BLaER1 treated with 17β-estradiol and CSF1 and Interleukin-3, amounts not matched to agents 10 nM and 100 nM (cell line): ENCODE results near the gene KCNA10.
"Not testable (repeated sequence)": the region's sequence is repeated elsewhere in the genome, so short reads cannot be mapped to it uniquely, and the experiment has no call there.

Experiments
- H3K27ac ChIP-seq, 11 experiments: shearing (Covaris generic); formaldehyde crosslinking; 2 replicates each; pipeline ENCODE4 v1.8.1; 2022
- H3K27me3 ChIP-seq, 11 experiments: shearing (Covaris generic); formaldehyde crosslinking; 2 replicates each; pipeline ENCODE4 v1.8.1; 2022
- H3K36me3 ChIP-seq, 11 experiments: shearing (Covaris generic); formaldehyde crosslinking; 2 replicates each; pipeline ENCODE4 v1.8.1; 2022
- H3K4me1 ChIP-seq, 10 experiments: shearing (Covaris generic); formaldehyde crosslinking; 2 replicates each; pipeline ENCODE4 v1.8.1; 2022
- H3K4me2 ChIP-seq, 11 experiments: shearing (Covaris generic); formaldehyde crosslinking; 2 replicates each; pipeline ENCODE4 v1.8.1; 2022
- H3K4me3 ChIP-seq, 10 experiments: shearing (Covaris generic); formaldehyde crosslinking; 2 replicates each; pipeline ENCODE4 v1.8.1; 2022
- H3K9ac ChIP-seq, 11 experiments: shearing (Covaris generic); formaldehyde crosslinking; 2 replicates each; pipeline ENCODE4 v1.8.1; 2022
- H3K9me3 ChIP-seq, 11 experiments: shearing (Covaris generic); formaldehyde crosslinking; replicated peaks in 1 of 11; 2 replicates each; pipeline ENCODE4 v1.8.1; 2022
- H4K20me1 ChIP-seq, 11 experiments: shearing (Covaris generic); formaldehyde crosslinking; 2 replicates each; pipeline ENCODE4 v1.8.1; 2022
- Cebpa-rat ChIP-seq, 11 experiments: shearing (Covaris generic); IDR thresholded peaks; 2 replicates each; pipeline ENCODE4 v1.8.1; 2022

The KCNA10 gene

DNA sequence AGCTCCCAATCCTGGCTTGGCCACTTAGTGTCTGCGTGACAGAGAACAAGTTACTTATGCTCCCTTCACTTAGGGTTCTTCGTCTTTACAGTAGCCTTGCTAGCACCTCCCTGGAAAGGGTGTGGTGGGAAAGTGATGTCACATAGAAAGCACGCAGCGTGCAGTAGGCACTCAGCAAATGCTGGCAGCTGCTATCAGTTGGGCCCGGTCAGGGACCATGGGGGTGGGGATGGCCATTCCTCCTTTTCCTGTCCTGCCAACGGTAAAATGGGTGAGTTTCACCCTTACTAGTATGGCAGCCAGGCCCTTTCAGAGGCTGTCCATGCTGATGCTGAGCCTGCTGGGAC is 6.2 kb upstream of the KCNA10 start:
- peaks cover 0 to 10% (median 0%) of the 10 kb centered on the region in 11 experiments; a peak in 2 of 22 replicates for H4K20me1 ChIP-seq
- H3K4me2 ChIP-seq: no peak overlapping the region
- H3K9ac ChIP-seq: no peak overlapping the region
- H3K4me1 ChIP-seq: peaks cover 0 to 9% (median 5%) of the 10 kb centered on the region in 10 experiments; a peak in 10 of 20 replicates
- H3K27me3 ChIP-seq: no peaks in the 10 kb centered on the region
- no peaks in the 10 kb centered on the region for H3K9me3 ChIP-seq
- H3K36me3 ChIP-seq: no peaks in the 10 kb centered on the region
- TF ChIP-seq Cebpa-rat (IDR thresholded peaks at IDR 0.05): no peak
- no peak overlapping the region for H3K4me3 ChIP-seq
- no peak overlapping the region for H3K27ac ChIP-seq

DNA sequence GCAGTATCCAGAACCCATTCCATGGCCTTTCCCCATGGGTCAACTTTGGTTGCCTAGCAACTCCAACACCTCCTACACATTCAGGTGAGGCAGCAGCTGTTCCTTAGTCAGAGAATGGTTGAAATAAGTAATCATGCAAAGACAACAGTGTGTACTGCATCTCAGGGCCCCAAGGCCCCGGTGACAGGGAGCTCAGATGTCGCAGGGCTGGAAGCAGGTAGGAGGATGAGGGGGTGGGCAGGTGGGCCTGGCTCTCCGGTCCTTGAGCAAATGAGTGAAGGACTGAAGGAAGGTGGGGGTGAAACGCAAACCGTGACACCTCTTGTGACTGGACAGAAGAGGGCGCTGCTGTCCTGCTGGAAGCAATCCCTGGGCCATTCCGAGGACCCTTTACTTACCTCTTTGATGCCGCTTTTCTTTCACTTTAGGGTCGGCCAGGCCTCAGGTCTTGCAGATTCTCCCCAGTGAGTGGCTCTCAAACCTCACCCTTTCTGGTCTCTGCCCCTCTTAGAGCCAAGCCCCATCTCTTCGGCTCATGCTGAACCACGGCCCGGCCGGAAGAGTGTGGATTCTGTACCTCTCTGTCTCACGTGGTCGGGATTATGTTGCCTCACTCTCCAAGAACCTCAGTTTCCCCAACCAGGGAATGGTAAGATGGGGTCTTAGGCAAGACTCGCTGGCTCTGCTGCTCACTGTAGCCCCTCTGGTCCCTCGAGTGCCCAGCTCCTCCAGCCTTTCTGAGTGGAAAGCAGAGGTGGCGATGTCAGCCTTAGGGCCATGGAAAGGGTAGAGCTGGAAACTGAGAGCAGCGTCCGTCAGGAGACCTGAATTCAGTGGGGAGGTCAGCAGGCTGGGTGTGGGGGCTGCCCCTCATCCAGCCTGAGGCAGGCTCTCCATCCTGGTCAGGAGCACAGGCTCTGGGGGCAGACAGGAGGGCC is 5.6 kb upstream of the KCNA10 start:
- Histone ChIP-seq H3K27me3 (no peaks in the 10 kb centered on the region), H3K4me3 (no peak overlapping the region), H3K9ac (peak overlapping the region in 1 of 11 experiments; percentile 21; a peak in 1 of 22 replicates), H3K4me1 (peaks cover 0 to 11% (median 0%) of the 10 kb centered on the region in 10 experiments; a peak in 6 of 20 replicates), H3K27ac (no peak overlapping the region), H3K9me3 (no peaks in the 10 kb centered on the region), H3K4me2 (peak overlapping the region in 8 of 11 experiments; percentile 2 to 62 (median 30); a peak in 12 of 22 replicates), H3K36me3 (no peaks in the 10 kb centered on the region), H4K20me1 (peaks cover 0 to 10% (median 0%) of the 10 kb centered on the region in 11 experiments; a peak in 2 of 22 replicates)
- no peak for TF ChIP-seq Cebpa-rat (IDR thresholded peaks at IDR 0.05)

DNA sequence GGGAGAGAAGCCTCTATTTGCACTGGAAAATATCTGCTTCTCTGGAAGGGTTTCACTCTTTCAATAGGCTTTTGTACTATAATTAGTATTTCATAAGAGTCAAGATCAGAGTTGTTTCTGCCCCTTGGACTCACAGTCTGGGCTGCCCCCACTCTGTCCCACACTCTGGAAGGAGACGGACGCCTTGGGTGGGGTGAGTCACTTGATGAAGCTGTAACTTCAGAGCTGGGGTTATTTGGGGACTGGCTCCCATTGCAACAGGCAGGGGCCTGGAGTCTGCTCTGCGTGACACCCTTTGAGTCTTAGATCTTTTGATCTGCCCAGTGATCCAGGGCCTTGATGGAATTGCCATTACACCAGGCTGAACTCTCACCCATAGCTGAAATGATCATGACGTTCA is 4.0 kb upstream of the KCNA10 start:
- Histone ChIP-seq H3K27me3 (no peaks in the 10 kb centered on the region), H3K4me2 (no peak overlapping the region)

DNA sequence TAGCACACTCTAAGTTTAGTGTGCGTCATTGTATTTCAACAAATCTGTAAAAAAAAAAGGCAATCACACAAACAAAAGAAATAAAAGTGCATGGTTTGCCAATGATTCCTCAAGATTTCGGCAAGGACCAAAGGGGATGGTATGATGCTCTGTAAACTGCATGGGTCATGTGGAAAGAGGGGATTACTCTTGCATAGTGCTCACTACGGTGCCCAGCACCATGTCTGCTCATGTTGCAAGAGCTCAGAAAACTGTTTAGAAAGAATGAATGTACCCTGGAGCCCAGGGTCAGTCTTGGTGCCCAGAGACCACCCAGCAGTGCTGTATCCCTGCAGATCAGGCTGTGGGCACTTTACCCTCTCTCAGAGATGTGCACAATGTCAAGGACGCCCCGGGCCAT is 3.6 kb upstream of the KCNA10 start:
- Histone ChIP-seq H3K36me3 (no peaks in the 10 kb centered on the region), H3K9me3 (no peaks in the 10 kb centered on the region), H3K27ac (no peak overlapping the region), H3K27me3 (no peaks in the 10 kb centered on the region), H3K9ac (no peak overlapping the region), H3K4me3 (no peak overlapping the region), H3K4me2 (no peak overlapping the region), H4K20me1 (peaks cover 0 to 10% (median 0%) of the 10 kb centered on the region in 11 experiments; a peak in 2 of 22 replicates), H3K4me1 (peaks cover 0 to 11% (median 0%) of the 10 kb centered on the region in 10 experiments; a peak in 6 of 20 replicates)
- no peak for TF ChIP-seq Cebpa-rat (IDR thresholded peaks at IDR 0.05)

More for the DNA sequence above, 4.0 kb upstream of the KCNA10 start:
- Histone ChIP-seq H3K4me1 (peaks cover 0 to 11% (median 0%) of the 10 kb centered on the region in 10 experiments; a peak in 6 of 20 replicates), H3K27ac (no peak overlapping the region), H3K9ac (no peak overlapping the region; a peak in 1 of 22 replicates), H4K20me1 (peaks cover 0 to 10% (median 0%) of the 10 kb centered on the region in 11 experiments; a peak in 2 of 22 replicates), H3K4me3 (no peak overlapping the region), H3K36me3 (no peaks in the 10 kb centered on the region), H3K9me3 (no peaks in the 10 kb centered on the region)
- TF ChIP-seq Cebpa-rat (IDR thresholded peaks at IDR 0.05): no peak

DNA sequence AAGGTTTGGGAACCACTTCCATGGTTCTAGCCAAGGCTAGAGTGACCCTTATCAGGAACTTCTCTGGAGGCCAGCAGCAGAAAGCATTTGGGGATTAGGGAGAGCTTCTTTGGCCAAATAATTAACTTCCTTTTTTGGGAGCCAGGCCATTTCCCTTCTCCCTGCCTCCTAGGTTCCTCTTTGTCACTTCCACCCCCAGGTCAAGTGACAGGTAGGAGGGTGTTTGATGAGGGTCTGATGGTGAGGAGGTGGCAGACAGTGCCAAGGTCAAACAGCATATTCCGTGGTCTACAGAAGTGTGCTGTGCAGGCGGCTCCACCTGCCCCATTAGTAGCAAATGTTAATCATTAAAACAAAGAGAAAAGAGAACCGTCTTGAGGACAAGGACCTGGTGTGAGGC is 1.9 kb upstream of the KCNA10 start:
- H3K4me2 ChIP-seq: peak overlapping the region in 3 of 11 experiments; percentile 15 to 54 (median 41); a peak in 4 of 22 replicates
- H3K9ac ChIP-seq: no peak overlapping the region
- H3K4me1 ChIP-seq: peaks cover 0 to 11% (median 0%) of the 10 kb centered on the region in 10 experiments; a peak in 6 of 20 replicates
- no peak for TF ChIP-seq Cebpa-rat (IDR thresholded peaks at IDR 0.05)
- no peak overlapping the region for H3K4me3 ChIP-seq
- no peak overlapping the region for H3K27ac ChIP-seq
- H4K20me1 ChIP-seq: peaks cover 0 to 10% (median 0%) of the 10 kb centered on the region in 11 experiments; a peak in 1 of 22 replicates
- no peaks in the 10 kb centered on the region for H3K27me3 ChIP-seq
- no peaks in the 10 kb centered on the region for H3K9me3 ChIP-seq
- H3K36me3 ChIP-seq: no peaks in the 10 kb centered on the region

DNA sequence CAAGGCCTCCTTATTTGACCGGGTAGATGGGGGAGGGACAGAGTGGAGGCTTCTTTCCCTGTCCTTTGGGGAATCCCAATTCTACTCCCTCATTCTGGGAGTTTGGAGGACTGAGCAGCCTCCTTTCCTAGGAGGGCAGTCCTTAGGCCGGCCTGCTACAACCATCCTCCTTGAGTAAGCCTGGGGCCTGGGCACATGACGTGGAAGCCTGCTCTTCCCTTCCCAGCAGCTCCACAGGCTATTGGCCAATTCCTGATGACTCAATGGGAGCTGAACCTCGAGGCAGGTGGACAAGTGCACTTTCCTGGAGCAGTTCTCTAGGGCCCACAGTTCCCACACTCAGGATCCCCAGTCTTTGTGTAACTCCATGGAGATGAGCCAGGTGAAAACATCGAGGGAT is 3.1 kb downstream of the KCNA10 start:
- Histone ChIP-seq H3K36me3 (no peaks in the 10 kb centered on the region), H3K4me2 (no peak overlapping the region), H3K27me3 (no peaks in the 10 kb centered on the region), H3K9ac (no peak overlapping the region), H3K4me3 (no peak overlapping the region), H4K20me1 (no peaks in the 10 kb centered on the region), H3K4me1 (peaks cover 12 to 19% (median 16%) of the 10 kb centered on the region in 10 experiments), H3K9me3 (peaks cover 0 to 11% (median 0%) of the 10 kb centered on the region in 11 experiments; a peak in 4 of 22 replicates), H3K27ac (no peak overlapping the region)
- TF ChIP-seq Cebpa-rat (IDR thresholded peaks at IDR 0.05): no peak

DNA sequence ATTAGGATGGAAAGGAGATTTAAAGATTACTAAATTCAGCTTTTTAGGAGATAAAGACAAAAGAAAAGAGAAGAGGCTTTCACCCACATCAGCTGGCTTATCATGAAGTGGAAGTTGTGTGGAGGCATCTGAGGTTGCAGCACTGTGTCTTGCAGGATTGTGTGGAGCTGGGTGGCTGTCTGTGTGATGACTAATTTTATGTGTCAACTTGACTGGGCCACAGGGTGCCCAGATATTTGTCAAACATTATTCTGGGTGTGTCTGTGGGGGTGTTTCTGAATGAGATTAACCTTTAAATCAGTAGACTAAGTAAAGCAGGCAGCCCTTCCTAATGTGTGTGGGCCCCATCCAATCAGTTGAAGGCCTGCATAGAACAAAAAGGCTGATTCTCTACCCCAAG is 3.9 kb downstream of the KCNA10 start:
- Histone ChIP-seq H3K4me3 (no peak overlapping the region), H3K27me3 (no peaks in the 10 kb centered on the region), H3K27ac (no peak overlapping the region), H3K4me2 (no peak overlapping the region), H3K9me3 (peaks cover 0 to 11% (median 0%) of the 10 kb centered on the region in 11 experiments; a peak in 4 of 22 replicates), H3K9ac (no peak overlapping the region), H3K36me3 (no peaks in the 10 kb centered on the region), H4K20me1 (no peaks in the 10 kb centered on the region), H3K4me1 (peaks cover 9 to 16% (median 14%) of the 10 kb centered on the region in 10 experiments; a peak in 19 of 20 replicates)
- no peak for TF ChIP-seq Cebpa-rat (IDR thresholded peaks at IDR 0.05)

DNA sequence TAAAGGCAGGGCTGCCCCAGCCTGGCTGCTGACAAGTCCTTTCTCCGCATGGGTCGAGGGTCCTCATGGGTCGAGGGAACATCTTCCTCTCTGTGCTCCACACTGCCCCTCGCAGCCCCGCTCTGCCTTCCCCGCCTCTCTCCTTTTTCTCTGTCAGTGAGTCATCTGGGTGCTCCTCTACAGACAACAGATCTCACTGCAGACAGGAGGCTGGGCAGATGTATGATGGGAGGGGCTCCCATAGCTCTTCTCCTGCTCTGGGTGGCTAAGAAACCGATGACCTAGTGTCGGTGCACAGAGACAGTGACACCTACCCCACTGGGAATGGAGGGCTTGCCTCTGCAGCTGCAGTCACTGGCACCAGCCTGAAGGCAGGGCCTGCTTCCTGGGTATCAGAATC is 5.5 kb downstream of the KCNA10 start:
- H3K4me2 ChIP-seq: peak overlapping the region in 9 of 11 experiments; percentile 30 to 66 (median 49); a peak in 15 of 22 replicates
- H3K4me1 ChIP-seq: peaks cover 11 to 17% (median 16%) of the 10 kb centered on the region in 10 experiments
- peaks cover 0 to 11% (median 0%) of the 10 kb centered on the region in 11 experiments; a peak in 4 of 22 replicates for H3K9me3 ChIP-seq
- TF ChIP-seq Cebpa-rat (IDR thresholded peaks at IDR 0.05): no peak
- H4K20me1 ChIP-seq: no peaks in the 10 kb centered on the region
- no peak overlapping the region for H3K4me3 ChIP-seq
- H3K27ac ChIP-seq: 0 out of 22 replicates have a peak overlapping the region, but pooled peaks of 1 of the 11 experiments have one; percentile 20
- H3K27me3 ChIP-seq: no peaks in the 10 kb centered on the region
- H3K36me3 ChIP-seq: no peaks in the 10 kb centered on the region
- peak overlapping the region in 1 of 11 experiments; percentile 10; a peak in 3 of 22 replicates for H3K9ac ChIP-seq

DNA sequence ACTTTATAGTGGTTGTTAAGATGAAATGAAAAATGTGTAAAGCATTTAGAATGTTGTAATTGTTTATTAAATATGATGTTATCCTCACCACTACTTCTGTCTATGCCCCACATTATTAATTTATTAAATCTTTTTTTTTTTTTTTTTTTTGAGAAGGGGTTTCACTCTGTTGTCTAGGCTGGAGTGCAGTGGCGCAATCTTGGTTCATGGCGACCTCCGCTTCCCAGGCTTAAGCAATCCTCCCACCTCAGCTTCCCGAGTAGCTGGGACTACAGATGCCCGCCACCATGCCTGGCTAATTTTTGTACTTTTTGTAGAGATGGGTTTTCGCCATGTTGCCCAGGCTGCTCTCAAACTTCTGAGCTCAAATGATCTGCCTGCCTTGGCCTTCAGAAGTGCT is 7.5 kb downstream of the KCNA10 start:
- Histone ChIP-seq H3K4me3 (no peak overlapping the region), H3K36me3 (no peaks in the 10 kb centered on the region), H3K4me1 (peaks cover 26 to 32% (median 30%) of the 10 kb centered on the region in 10 experiments), H3K27me3 (no peaks in the 10 kb centered on the region), H3K27ac (no peak overlapping the region), H4K20me1 (no peaks in the 10 kb centered on the region; a peak in 1 of 22 replicates), H3K9ac (no peak overlapping the region), H3K4me2 (no peak overlapping the region), H3K9me3 (peaks cover 0 to 11% (median 0%) of the 10 kb centered on the region in 11 experiments; a peak in 4 of 22 replicates)
- TF ChIP-seq Cebpa-rat (IDR thresholded peaks at IDR 0.05): no peak

DNA sequence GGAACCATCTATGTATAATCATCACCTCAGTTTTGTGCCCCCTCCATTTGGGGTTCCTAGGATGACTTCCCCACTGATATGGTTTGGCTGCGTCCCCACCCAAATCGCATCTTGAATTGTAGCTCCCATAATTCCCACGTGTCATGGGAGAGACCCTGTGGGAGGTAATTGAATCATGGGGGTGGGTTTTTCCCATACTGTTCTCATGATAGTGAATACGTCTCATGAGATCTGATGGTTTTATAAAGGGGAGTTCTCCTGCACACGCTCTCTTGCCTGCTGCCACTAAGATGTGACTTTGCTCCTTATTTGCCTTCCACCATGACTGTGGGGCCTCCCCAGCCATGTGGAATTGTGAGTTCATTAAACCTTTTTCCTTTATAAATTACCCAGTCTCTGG is 8.1 kb downstream of the KCNA10 start:
- not testable (repeated sequence) for H3K36me3 ChIP-seq, H3K9ac ChIP-seq, H3K27ac ChIP-seq, H3K4me2 ChIP-seq, H3K27me3 ChIP-seq, H4K20me1 ChIP-seq, H3K4me3 ChIP-seq
- H3K4me1 ChIP-seq: peaks cover 26 to 32% (median 30%) of the 10 kb centered on the region in 10 experiments
- peaks cover 0 to 11% (median 0%) of the 10 kb centered on the region in 11 experiments; a peak in 4 of 22 replicates for H3K9me3 ChIP-seq
